Mucosa of descending colon (tissue), 3 donors: ENCODE results near the gene PIF1. TPM values are rescaled to one million over a fixed set of nuclear protein-coding genes. Genes with fewer than 3 reads are reported as not detected.

Source experiments
- ATAC-seq: fragments of 200-7000 bp; cut with Tn5 transposase; one replicate; pipeline ENCODE4 v1.9.1; 2020; ENCODE audit warnings: mild to moderate bottlenecking, moderate library complexity
- DNase-seq, 3 donors: peaks; one replicate each; pipeline ENCODE4 v3.0.0-alpha.2; 2020
- H3K36me3 ChIP-seq: fragments of 200-600 bp; one replicate; pipeline ENCODE4 v1.8.0; 2021; ENCODE audit warnings: low read depth, mild to moderate bottlenecking
- H3K4me1 ChIP-seq: fragments of 200-600 bp; one replicate; pipeline ENCODE4 v1.8.0; 2021; ENCODE audit warnings: low read depth, mild to moderate bottlenecking
- H3K4me3 ChIP-seq: fragments of 200-600 bp; one replicate; pipeline ENCODE4 v1.8.0; 2021; ENCODE audit warnings: mild to moderate bottlenecking
- H3K9me3 ChIP-seq: fragments of 200-600 bp; one replicate; pipeline ENCODE4 v1.8.0; 2021; ENCODE audit warnings: mild to moderate bottlenecking
- intact Hi-C, 2 donors: fragments of 100-400 bp; cut with DNase I in 1 of 2; cut with micrococcal nuclease in 1 of 2; formaldehyde crosslinking; loops; one replicate each; pipeline versions ENCODE4 v1.11.0 to v1.11.1; 2022; cut with DNase I, micrococcal nuclease
- total RNA-seq, 3 donors: library from RNA; stranded (reverse); fragmentation: NEBNext Ultra II Directional in 2 of 3; extraction: Animal tissue kit (Norgen Biotek cat#: 25700) in 2 of 3; gene quantifications; one replicate each; pipeline versions ENCODE4 v1.2.1 to v1.2.4, GENCODE V29; 2021 to 2023
- TF ChIP-seq, protein P1 (sequence below): fragments of 200-600 bp; IDR thresholded peaks from one replicate; pipeline ENCODE4 v1.8.0; 2022; ENCODE audit warnings: antibody characterized with exemption, mild to moderate bottlenecking
- donor health status: DM: no; HTN: no; CAD: no; lungs with moderate emphysema.
- donor health status: DM: no; HTN: no; CAD: no.
- donor health status: DM: no; HTN: yes; CAD: no.

Gene PIF1
- total RNA-seq, 3 donors from 2014 or later: 2.6 to 10.4 (median 5.0) TPM

DNA sequence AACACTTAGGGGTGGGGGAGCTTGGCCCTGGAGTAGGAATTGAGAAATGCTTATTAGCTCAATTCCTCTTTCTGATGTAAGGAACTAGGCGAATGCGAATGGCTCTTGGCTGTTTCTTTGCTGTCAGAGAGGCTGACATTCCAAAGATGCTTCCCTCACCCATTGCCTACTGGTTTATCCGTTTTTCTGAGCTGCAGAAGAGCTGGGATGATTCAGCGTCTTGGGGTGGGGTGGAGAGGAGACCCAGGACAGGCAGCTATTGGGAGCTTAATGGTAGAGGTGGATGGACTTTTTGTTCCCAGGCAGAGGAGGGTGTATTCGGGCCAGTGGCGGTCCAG lies 26.0 kb upstream of the PIF1 start:
- DNase-seq (peak in 1 of 3 donors; percentile 43), ATAC-seq (peak; percentile 60)
- TF ChIP-seq, protein P1, sequence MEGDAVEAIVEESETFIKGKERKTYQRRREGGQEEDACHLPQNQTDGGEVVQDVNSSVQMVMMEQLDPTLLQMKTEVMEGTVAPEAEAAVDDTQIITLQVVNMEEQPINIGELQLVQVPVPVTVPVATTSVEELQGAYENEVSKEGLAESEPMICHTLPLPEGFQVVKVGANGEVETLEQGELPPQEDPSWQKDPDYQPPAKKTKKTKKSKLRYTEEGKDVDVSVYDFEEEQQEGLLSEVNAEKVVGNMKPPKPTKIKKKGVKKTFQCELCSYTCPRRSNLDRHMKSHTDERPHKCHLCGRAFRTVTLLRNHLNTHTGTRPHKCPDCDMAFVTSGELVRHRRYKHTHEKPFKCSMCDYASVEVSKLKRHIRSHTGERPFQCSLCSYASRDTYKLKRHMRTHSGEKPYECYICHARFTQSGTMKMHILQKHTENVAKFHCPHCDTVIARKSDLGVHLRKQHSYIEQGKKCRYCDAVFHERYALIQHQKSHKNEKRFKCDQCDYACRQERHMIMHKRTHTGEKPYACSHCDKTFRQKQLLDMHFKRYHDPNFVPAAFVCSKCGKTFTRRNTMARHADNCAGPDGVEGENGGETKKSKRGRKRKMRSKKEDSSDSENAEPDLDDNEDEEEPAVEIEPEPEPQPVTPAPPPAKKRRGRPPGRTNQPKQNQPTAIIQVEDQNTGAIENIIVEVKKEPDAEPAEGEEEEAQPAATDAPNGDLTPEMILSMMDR: no peak
- H3K4me3 ChIP-seq: no peak overlapping the region
- no peaks in the 10 kb centered on the region for H3K36me3 ChIP-seq
- H3K4me1 ChIP-seq: peaks cover 15% of the 10 kb centered on the region
- intact Hi-C loops: no loop called here
- H3K9me3 ChIP-seq: no peaks in the 10 kb centered on the region

DNA sequence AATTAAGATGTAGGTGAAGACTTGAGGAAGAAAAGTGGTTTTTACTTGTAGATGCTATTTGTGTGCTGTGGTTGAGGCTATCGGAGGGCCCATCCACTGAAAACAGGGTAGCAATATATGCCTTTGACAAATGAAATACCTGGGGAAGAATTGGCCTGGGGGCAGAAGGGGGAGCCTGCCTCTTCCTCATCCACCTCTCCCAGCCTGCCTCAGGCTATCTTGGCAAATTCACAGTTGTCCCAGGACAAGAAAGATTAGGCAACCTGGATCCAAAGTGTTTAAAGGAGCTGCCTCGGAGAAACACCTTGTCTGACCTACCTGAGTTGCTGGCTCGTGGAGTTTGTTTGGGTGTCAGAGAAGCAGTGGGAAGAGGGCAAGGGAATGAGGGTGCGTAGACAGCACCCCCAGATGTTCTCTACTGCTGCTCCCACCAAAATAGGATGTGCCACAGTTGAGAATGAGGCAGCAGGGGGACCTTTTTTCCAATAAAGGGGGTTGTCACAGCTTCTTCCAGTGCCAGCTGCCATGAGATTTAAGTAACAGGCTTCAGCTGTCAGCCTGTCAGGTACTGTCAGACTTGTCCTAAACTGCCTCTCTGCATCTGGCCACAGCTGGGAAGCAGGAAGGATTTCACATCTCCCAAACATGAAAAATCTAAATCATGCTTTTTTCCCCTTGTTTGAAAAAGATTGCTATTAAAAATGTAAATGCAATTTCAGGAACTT lies 25.5 kb upstream of the PIF1 start:
- Histone ChIP-seq H3K4me1 (peaks cover 15% of the 10 kb centered on the region), H3K9me3 (no peaks in the 10 kb centered on the region), H3K36me3 (no peaks in the 10 kb centered on the region), H3K4me3 (no peak overlapping the region)
- DNase-seq (no peak), ATAC-seq (no peak)
- intact Hi-C loops: no loop called here
- TF ChIP-seq, protein P1: no peak

DNA sequence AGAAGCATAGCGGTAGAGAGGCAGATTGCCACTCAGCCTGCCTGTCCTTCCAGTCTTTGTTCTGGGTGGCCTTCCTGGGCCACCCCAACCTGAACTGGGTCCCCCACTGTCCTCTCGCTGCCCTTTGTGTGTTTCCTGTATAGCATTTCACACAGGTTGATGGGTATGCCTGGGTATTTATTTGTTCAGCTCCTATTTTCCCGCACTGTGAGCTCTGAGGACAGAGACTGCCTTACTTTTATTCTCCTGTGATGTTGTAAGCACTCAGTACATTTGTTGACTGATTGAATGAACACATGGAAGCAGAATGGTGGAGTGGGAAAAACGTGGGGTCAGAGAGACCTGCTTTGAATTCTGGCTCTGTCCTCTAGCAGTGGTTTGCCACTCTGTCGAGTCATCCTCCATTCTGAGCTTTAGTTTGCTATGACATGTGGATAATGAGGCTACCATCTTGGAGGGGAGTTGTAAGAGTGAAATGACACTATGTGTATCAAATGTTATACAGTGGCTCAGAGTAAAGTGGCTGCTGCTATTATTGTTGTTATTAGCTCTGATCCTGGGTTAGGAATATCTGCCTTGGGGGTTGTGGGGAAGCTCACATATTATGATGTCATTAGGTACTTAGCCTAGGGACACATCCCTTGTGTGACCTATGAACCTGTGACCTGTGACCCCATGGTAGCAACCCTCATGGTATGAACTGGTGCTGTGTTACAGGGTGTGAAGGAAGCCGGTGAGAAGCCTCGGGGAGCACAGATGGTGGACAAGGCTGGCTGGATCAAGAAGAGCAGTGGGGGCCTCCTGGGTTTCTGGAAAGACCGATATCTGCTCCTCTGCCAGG lies 22.6 kb upstream of the PIF1 start:
- Histone ChIP-seq H3K4me3 (no peak overlapping the region), H3K4me1 (peaks cover 13% of the 10 kb centered on the region), H3K9me3 (no peaks in the 10 kb centered on the region), H3K36me3 (no peaks in the 10 kb centered on the region)
- intact Hi-C loops: no loop called here
- no peak for ATAC-seq
- TF ChIP-seq, protein P1: no peak
- no peak for DNase-seq

DNA sequence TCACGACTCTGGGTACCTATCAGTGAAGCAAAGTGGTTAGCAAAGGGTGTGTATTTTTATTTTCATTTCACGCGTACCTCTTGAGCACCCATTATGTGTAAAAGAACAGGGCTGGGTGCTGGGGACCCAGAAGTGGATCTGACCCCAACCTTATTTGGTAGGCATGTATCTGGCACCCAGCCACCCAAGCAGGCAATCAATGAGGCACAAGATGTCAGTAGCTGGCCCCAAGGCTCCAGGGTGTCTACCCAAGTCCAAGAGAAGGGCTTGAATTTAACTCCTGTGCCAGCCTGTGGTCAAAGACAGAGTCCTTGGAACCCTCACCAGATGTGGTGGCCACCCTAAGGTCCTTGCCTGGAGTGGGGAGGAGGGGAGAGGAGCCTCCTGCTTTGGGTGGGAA lies 22.0 kb upstream of the PIF1 start:
- intact Hi-C loops: no loop called here
- ATAC-seq (no peak), DNase-seq (peak in 1 of 3 donors; percentile 19)
- TF ChIP-seq, protein P1: no peak
- H3K4me1 ChIP-seq: peaks cover 13% of the 10 kb centered on the region
- H3K36me3 ChIP-seq: no peaks in the 10 kb centered on the region
- no peaks in the 10 kb centered on the region for H3K9me3 ChIP-seq
- no peak overlapping the region for H3K4me3 ChIP-seq

DNA sequence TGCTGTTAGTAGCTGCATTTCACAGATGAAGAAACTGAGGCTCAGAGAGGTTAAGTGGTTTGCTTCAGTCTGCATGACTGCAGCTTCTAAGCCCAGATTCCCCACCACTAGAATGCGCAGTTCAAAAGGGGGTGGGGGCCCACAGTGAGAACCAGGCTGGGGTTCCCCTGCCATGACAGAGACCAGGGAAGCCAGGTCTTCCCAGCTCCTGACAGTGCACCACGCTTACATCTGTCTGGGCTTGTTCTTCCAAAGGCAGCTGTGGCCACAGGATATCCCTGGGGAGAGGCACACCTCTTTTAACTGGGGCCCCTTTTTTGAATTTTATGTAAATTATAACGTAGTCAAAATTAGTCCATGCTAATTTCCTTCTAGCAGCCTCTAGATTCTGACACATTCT lies 21.6 kb upstream of the PIF1 start:
- peaks cover 13% of the 10 kb centered on the region for H3K4me1 ChIP-seq
- ATAC-seq (no peak), DNase-seq (peak in 1 of 3 donors; percentile 18)
- H3K36me3 ChIP-seq: no peaks in the 10 kb centered on the region
- H3K9me3 ChIP-seq: no peaks in the 10 kb centered on the region
- TF ChIP-seq, protein P1: no peak
- intact Hi-C loops: no loop called here
- no peak overlapping the region for H3K4me3 ChIP-seq
